ENCODE data around the gene MEMO1.

DNA sequence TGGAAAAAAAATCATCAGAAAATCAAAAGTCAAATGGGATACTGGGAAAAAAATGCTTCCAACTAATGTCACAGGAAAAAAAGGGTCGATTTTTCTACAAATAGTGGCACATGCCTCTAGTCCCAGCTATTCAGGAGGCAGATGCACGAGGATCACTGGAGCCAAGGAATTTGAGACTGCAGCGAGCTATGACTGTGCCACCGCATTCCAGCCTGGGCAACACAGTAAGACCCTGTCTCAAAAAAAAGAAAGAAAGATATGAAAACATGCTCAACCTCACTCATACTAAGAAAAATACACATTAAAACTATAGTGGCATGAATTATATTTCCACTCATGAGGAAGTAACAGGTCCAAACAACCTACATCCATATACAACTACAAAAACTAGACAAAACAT, 17.9 kb downstream of the MEMO1 start:
- TF ChIP-seq CTCF (IDR thresholded peaks at IDR 0.05 in 2 of 3, conservative IDR thresholded peaks at IDR 0.05 in 1 of 3; ENCODE audit: insufficient read depth in 2 of 3, low read depth in 1 of 3, low read length in 3 of 3) (no peak), GTF2F1 (IDR thresholded peaks at IDR 0.05; ENCODE audit: low read depth, low read length) (no peak), NR1H2 (CRISPR knock-in tag; IDR thresholded peaks at IDR 0.05) (no peak), CHCHD3 (CRISPR knock-in tag; IDR thresholded peaks at IDR 0.05) (no peak)
